SK-N-SH treated with all-trans-retinoic acid at 6 μM for 48 hours (cell line): ENCODE results near the gene SETDB1.

Experiments used
- ATAC-seq: fragments of 200-7000 bp; cut with Tn5 transposase; 3 replicates; pipeline ENCODE4 v1.9.1; 2020; ENCODE audit warnings: mild to moderate bottlenecking, moderate library complexity
- ARNTL ChIP-seq: fragments of 450-650 bp; formaldehyde crosslinking; IDR thresholded peaks from 2 replicates; pipeline ENCODE4 v1.5.0; 2020; ENCODE audit warnings: low read depth, mild to moderate bottlenecking, moderate library complexity, borderline replicate concordance
- BACH2 ChIP-seq: fragments of 250-450 bp; sonication (Bioruptor Pico); IDR thresholded peaks from 2 replicates; pipeline ENCODE4 v1.9.0; 2021; ENCODE audit warnings: mild to moderate bottlenecking, borderline replicate concordance
- CREB5 ChIP-seq: fragments of 250-450 bp; sonication (Bioruptor Pico); IDR thresholded peaks from 2 replicates; pipeline ENCODE4 v1.5.1; 2020; ENCODE audit warnings: low read depth, mild to moderate bottlenecking, moderate library complexity
- CSDC2 ChIP-seq: fragments of 250-450 bp; sonication (Bioruptor Pico); IDR thresholded peaks from 2 replicates; pipeline ENCODE4 v1.5.0; 2020; ENCODE audit warnings: mild to moderate bottlenecking, moderate library complexity
- CSRNP3 ChIP-seq: fragments of 250-450 bp; sonication (Bioruptor Pico); IDR thresholded peaks from 2 replicates; pipeline ENCODE4 v1.5.1; 2021; ENCODE audit warnings: mild to moderate bottlenecking, moderate library complexity
- GLIS3 ChIP-seq: fragments of 250-450 bp; sonication (Bioruptor Pico); IDR thresholded peaks from 2 replicates; pipeline ENCODE4 v1.5.0; 2020; ENCODE audit warnings: mild to moderate bottlenecking, moderate library complexity
- ISL1 ChIP-seq: fragments of 250-450 bp; sonication (Bioruptor Pico); IDR thresholded peaks from 2 replicates; pipeline ENCODE4 v2.1.2; 2022; ENCODE audit warnings: mild to moderate bottlenecking, moderate library complexity
- OSR1 ChIP-seq: fragments of 250-450 bp; sonication (Bioruptor Pico); IDR thresholded peaks from 2 replicates; pipeline ENCODE4 v1.8.0; 2022; ENCODE audit warnings: moderate library complexity, mild to moderate bottlenecking, inconsistent platforms
- PATZ1 ChIP-seq: fragments of 250-450 bp; sonication (Bioruptor Pico); IDR thresholded peaks from 2 replicates; pipeline ENCODE4 v1.8.0; 2020; ENCODE audit warnings: mild to moderate bottlenecking, moderate library complexity, borderline replicate concordance
- POU6F1 ChIP-seq: fragments of 250-450 bp; sonication (Bioruptor Pico); IDR thresholded peaks from 2 replicates; pipeline ENCODE4 v1.8.0; 2021; ENCODE audit warnings: low read depth, mild to moderate bottlenecking, moderate library complexity, borderline replicate concordance
- RARB ChIP-seq: fragments of 250-450 bp; sonication (Bioruptor Pico); IDR thresholded peaks from 2 replicates; pipeline ENCODE4 v1.8.0; 2021; ENCODE audit warnings: mild to moderate bottlenecking, moderate library complexity
- TCF4 ChIP-seq: fragments of 250-450 bp; sonication (Bioruptor Pico); IDR thresholded peaks from 2 replicates; pipeline ENCODE4 v1.8.0; 2021; ENCODE audit warnings: mild to moderate bottlenecking, moderate library complexity, borderline replicate concordance
- TOX ChIP-seq: fragments of 250-450 bp; sonication (Bioruptor Pico); IDR thresholded peaks from 2 replicates; pipeline ENCODE4 v1.8.0; 2021; ENCODE audit warnings: mild to moderate bottlenecking, moderate library complexity, borderline replicate concordance
- TSHZ2 ChIP-seq: fragments of 250-450 bp; sonication (Bioruptor Pico); IDR thresholded peaks from 2 replicates; pipeline ENCODE4 v1.5.0; 2020; ENCODE audit warnings: mild to moderate bottlenecking, moderate library complexity
- ZFP3 ChIP-seq: fragments of 250-450 bp; sonication (Bioruptor Pico); IDR thresholded peaks from 2 replicates; pipeline ENCODE4 v1.5.0; 2020; ENCODE audit warnings: mild to moderate bottlenecking, moderate library complexity
- ZNF70 ChIP-seq: fragments of 450-650 bp; formaldehyde crosslinking; IDR thresholded peaks from 2 replicates; pipeline ENCODE4 v1.5.0; 2020; ENCODE audit warnings: mild to moderate bottlenecking, moderate library complexity
- ZNF8 ChIP-seq: fragments of 450-650 bp; formaldehyde crosslinking; IDR thresholded peaks from 2 replicates; pipeline ENCODE4 v1.5.0; 2020; ENCODE audit warnings: mild to moderate bottlenecking, moderate library complexity

Gene SETDB1

GRCh38 chr1:150905301-150905700, 20.9 kb upstream of the SETDB1 start:
- TF ChIP-seq ZNF8 (no peak), CSDC2 (CRISPR knock-in tag) (no peak), TSHZ2 (CRISPR knock-in tag) (no peak), BACH2 (CRISPR knock-in tag) (no peak), CSRNP3 (CRISPR knock-in tag) (no peak), ARNTL (CRISPR knock-in tag) (no peak), POU6F1 (CRISPR knock-in tag) (no peak), ZFP3 (CRISPR knock-in tag) (no peak), CREB5 (no peak), RARB (CRISPR knock-in tag) (no peak)
- ATAC-seq: no peak

- no peak for TF ChIP-seq TOX (CRISPR knock-in tag)
- TF ChIP-seq ZNF70 (CRISPR knock-in tag): no peak
- no peak for TF ChIP-seq CSDC2 (CRISPR knock-in tag)
- no peak for TF ChIP-seq TSHZ2 (CRISPR knock-in tag)
- no peak for TF ChIP-seq ZFP3 (CRISPR knock-in tag)
- TF ChIP-seq CSRNP3 (CRISPR knock-in tag): no peak
- no peak for TF ChIP-seq ARNTL (CRISPR knock-in tag)
- no peak for ATAC-seq
Measured at GRCh38 chr1:150906329-150906728, 19.8 kb upstream of the SETDB1 start.

GRCh38 chr1:150906813-150907212, 19.4 kb upstream of the SETDB1 start:
- ATAC-seq: no peak
- TF ChIP-seq ZFP3 (CRISPR knock-in tag) (no peak), TOX (CRISPR knock-in tag) (no peak), CREB5 (no peak), ISL1 (CRISPR knock-in tag) (no peak), BACH2 (CRISPR knock-in tag) (no peak), TCF4 (CRISPR knock-in tag) (no peak), OSR1 (CRISPR knock-in tag) (no peak), RARB (CRISPR knock-in tag) (no peak), PATZ1 (no peak), GLIS3 (no peak), ZNF8 (no peak), ZNF70 (CRISPR knock-in tag) (no peak), CSDC2 (CRISPR knock-in tag) (no peak), TSHZ2 (CRISPR knock-in tag) (no peak)
- TF ChIP-seq, all 23 proteins: peak for 0
